Glutamatergic neuron (in vitro differentiated cells): ENCODE measurements around the gene PAMR1. TPM values are rescaled to one million over a fixed set of nuclear protein-coding genes. Genes with fewer than 3 reads are reported as not detected.
A peak's percentile ranks its signal among the peaks of the same experiment; 100 is the strongest.

Source experiments
- DNase-seq: peaks from one replicate; pipeline ENCODE4 v3.0.0; 2022
- H3K27ac Mint-ChIP-seq: one replicate; pipeline ENCODE4 v1.8.0; 2020; ENCODE audit warnings: mild to moderate bottlenecking, mixed read lengths, inconsistent platforms; ENCODE audit not compliant: unreplicated experiment
- H3K27me3 Mint-ChIP-seq: one replicate; pipeline ENCODE4 v1.8.0; 2020; ENCODE audit warnings: mild to moderate bottlenecking, moderate library complexity, mixed read lengths, inconsistent platforms; ENCODE audit not compliant: unreplicated experiment
- H3K36me3 Mint-ChIP-seq: one replicate; pipeline ENCODE4 v1.8.0; 2020; ENCODE audit warnings: mild to moderate bottlenecking, mixed read lengths, inconsistent platforms; ENCODE audit not compliant: unreplicated experiment
- H3K4me1 Mint-ChIP-seq: one replicate; pipeline ENCODE4 v1.8.0; 2020; ENCODE audit warnings: mild to moderate bottlenecking, low read depth, mixed read lengths, inconsistent platforms; ENCODE audit not compliant: unreplicated experiment
- H3K4me3 Mint-ChIP-seq: one replicate; pipeline ENCODE4 v1.8.0; 2020; ENCODE audit warnings: mild to moderate bottlenecking, mixed read lengths, inconsistent platforms; ENCODE audit not compliant: unreplicated experiment
- H3K9me3 Mint-ChIP-seq: one replicate; pipeline ENCODE4 v1.8.0; 2020; ENCODE audit warnings: mild to moderate bottlenecking, moderate library complexity, mixed read lengths, inconsistent platforms; ENCODE audit not compliant: unreplicated experiment
- CTCF ChIP-seq: fragments of 200-600 bp; sonication (generic); IDR thresholded peaks from one replicate; pipeline ENCODE4 v1.5.0; 2021; ENCODE audit not compliant: partially characterized antibody, unreplicated experiment
- total RNA-seq: library from RNA; stranded (reverse); fragmentation: NEBNext Ultra II Directional; extraction: Animal tissue kit (Norgen Biotek cat#: 25700); gene quantifications from one replicate; pipeline ENCODE4 v1.2.1, GENCODE V29; 2021; ENCODE audit not compliant: unreplicated experiment

The PAMR1 gene
- total RNA-seq, 1 donor from 2014 or later = 10.6 TPM

GRCh38 chr11:35488117-35488516 lies 37.3 kb downstream of the PAMR1 start:
- no peak for DNase-seq
- H3K9me3 Mint-ChIP-seq = peaks cover 3% of the 10 kb centered on the region
- no peak overlapping the region for H3K27ac Mint-ChIP-seq
- H3K27me3 Mint-ChIP-seq = peaks cover 6% of the 10 kb centered on the region
- TF ChIP-seq CTCF = no peak
- no peak overlapping the region for H3K4me3 Mint-ChIP-seq
- peaks cover 5% of the 10 kb centered on the region for H3K36me3 Mint-ChIP-seq
- H3K4me1 Mint-ChIP-seq = peaks cover 3% of the 10 kb centered on the region

GRCh38 chr11:35487532-35488078 lies 37.8 kb downstream of the PAMR1 start:
- Mint-ChIP-seq H3K27me3 (peaks cover 6% of the 10 kb centered on the region), H3K9me3 (peaks cover 4% of the 10 kb centered on the region), H3K36me3 (peaks cover 10% of the 10 kb centered on the region), H3K4me3 (no peak overlapping the region), H3K27ac (no peak overlapping the region), H3K4me1 (peaks cover 3% of the 10 kb centered on the region)
- peak; percentile 77 for DNase-seq
- peak; percentile 60 for TF ChIP-seq CTCF

GRCh38 chr11:35486934-35487333 lies 38.5 kb downstream of the PAMR1 start:
- Mint-ChIP-seq H3K27ac (no peak overlapping the region), H3K9me3 (peaks cover 8% of the 10 kb centered on the region), H3K4me3 (no peak overlapping the region), H3K4me1 (peaks cover 3% of the 10 kb centered on the region), H3K36me3 (peaks cover 12% of the 10 kb centered on the region), H3K27me3 (peaks cover 6% of the 10 kb centered on the region)
- no peak for TF ChIP-seq CTCF
- no peak for DNase-seq

DNA sequence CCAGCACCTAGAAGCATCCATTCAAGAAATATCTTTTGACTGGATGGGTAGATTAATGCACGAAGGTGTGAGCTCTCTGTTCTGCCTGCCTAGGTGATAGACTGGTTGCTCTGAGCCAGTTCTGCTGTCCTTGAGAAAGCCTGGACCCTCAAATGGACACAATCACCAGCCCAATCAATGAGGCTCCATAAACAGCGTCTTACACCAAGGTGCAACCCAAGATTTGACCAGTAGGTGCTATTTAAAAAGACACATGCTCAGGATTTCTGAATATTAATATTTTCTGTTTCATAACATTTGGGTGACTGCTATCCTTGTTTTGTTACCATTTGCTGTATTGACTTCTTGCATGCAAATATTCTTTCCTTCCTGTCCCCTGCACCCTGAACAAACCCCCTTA lies 39.0 kb downstream of the PAMR1 start:
- Mint-ChIP-seq H3K36me3 (peaks cover 12% of the 10 kb centered on the region), H3K9me3 (peaks cover 9% of the 10 kb centered on the region), H3K4me3 (no peak overlapping the region), H3K27ac (no peak overlapping the region), H3K27me3 (peaks cover 6% of the 10 kb centered on the region), H3K4me1 (peaks cover 3% of the 10 kb centered on the region)
- TF ChIP-seq CTCF = no peak
- DNase-seq = no peak

- H3K4me1 Mint-ChIP-seq = peaks cover 3% of the 10 kb centered on the region
- H3K27ac Mint-ChIP-seq = peak overlapping the region; percentile 48
- peaks cover 13% of the 10 kb centered on the region for H3K9me3 Mint-ChIP-seq
- H3K27me3 Mint-ChIP-seq = peaks cover 6% of the 10 kb centered on the region
- H3K36me3 Mint-ChIP-seq = peaks cover 12% of the 10 kb centered on the region
- peak; percentile 93 for DNase-seq
- TF ChIP-seq CTCF = peak; percentile 93
- peak overlapping the region; percentile 23 for H3K4me3 Mint-ChIP-seq
Measured at GRCh38 chr11:35485656-35486322, 39.6 kb downstream of the PAMR1 start.
